Astrocyte (in vitro differentiated cells and primary cell): ENCODE data around the gene CCDC184. TPM values are rescaled to one million over a fixed set of nuclear protein-coding genes. Genes with fewer than 3 reads are reported as not detected.

ENCODE experiments used
- DNase-seq: peaks from one replicate; pipeline ENCODE4 v3.0.0-alpha.2; 2010; ENCODE audit warnings: low read depth
- FAIRE-seq: peaks from 2 replicates; lab custom pipeline; 2011; peaks lifted over from hg19 to GRCh38; lab: Jason Lieb, UNC
- H2AFZ ChIP-seq: 2 replicates; pipeline ENCODE4 v1.6.0; 2012; ENCODE audit warnings: low read depth, low read length, inconsistent platforms
- H3K27ac ChIP-seq: 2 replicates; pipeline ENCODE4 v1.5.1; 2011; ENCODE audit warnings: low read depth, low read length, inconsistent platforms
- H3K27me3 ChIP-seq: 2 replicates; pipeline ENCODE4 v1.6.0; 2011; ENCODE audit warnings: low read length, inconsistent platforms; ENCODE audit not compliant: insufficient read depth
- H3K36me3 ChIP-seq: 2 replicates; pipeline ENCODE4 v1.5.1; 2011; ENCODE audit warnings: low read length, inconsistent platforms; ENCODE audit not compliant: insufficient read depth
- H3K4me1 ChIP-seq: 2 replicates; pipeline ENCODE4 v1.5.1; 2011; ENCODE audit warnings: low read length, inconsistent platforms; ENCODE audit not compliant: insufficient read depth
- H3K4me2 ChIP-seq: 2 replicates; pipeline ENCODE4 v1.6.0; 2012; ENCODE audit warnings: low read length, inconsistent platforms
- H3K4me3 ChIP-seq: 2 replicates; pipeline ENCODE4 v1.5.1; 2011; ENCODE audit warnings: low read depth, mild to moderate bottlenecking, low read length, inconsistent platforms; ENCODE audit not compliant: insufficient read depth
- H3K79me2 ChIP-seq: 2 replicates; pipeline ENCODE4 v1.6.0; 2012; ENCODE audit warnings: mild to moderate bottlenecking, low read length, inconsistent platforms; ENCODE audit not compliant: insufficient read depth
- H3K9ac ChIP-seq: 2 replicates; pipeline ENCODE4 v1.6.0; 2012; ENCODE audit warnings: mild to moderate bottlenecking, low read length, inconsistent platforms
- H3K9me3 ChIP-seq: 2 replicates; pipeline ENCODE4 v1.5.1; 2012; ENCODE audit warnings: low read depth, mild to moderate bottlenecking, low read length, inconsistent platforms; ENCODE audit not compliant: insufficient read depth
- H4K20me1 ChIP-seq: 2 replicates; pipeline ENCODE4 v1.6.0; 2012; ENCODE audit warnings: low read length, inconsistent platforms; ENCODE audit not compliant: insufficient read depth
- H3K27ac Mint-ChIP-seq: one replicate; pipeline ENCODE4 v1.8.0; 2021; ENCODE audit warnings: mild to moderate bottlenecking, mixed read lengths; ENCODE audit not compliant: unreplicated experiment
- H3K27me3 Mint-ChIP-seq: one replicate; pipeline ENCODE4 v1.8.0; 2021; ENCODE audit warnings: low read depth, mixed read lengths; ENCODE audit not compliant: unreplicated experiment
- H3K36me3 Mint-ChIP-seq: one replicate; pipeline ENCODE4 v1.8.0; 2021; ENCODE audit warnings: low read depth, mixed read lengths; ENCODE audit not compliant: unreplicated experiment
- H3K4me1 Mint-ChIP-seq: one replicate; pipeline ENCODE4 v1.8.0; 2021; ENCODE audit warnings: low read depth, mixed read lengths; ENCODE audit not compliant: unreplicated experiment
- H3K4me3 Mint-ChIP-seq: one replicate; pipeline ENCODE4 v1.8.0; 2021; ENCODE audit warnings: mild to moderate bottlenecking, moderate library complexity, mixed read lengths; ENCODE audit not compliant: unreplicated experiment
- H3K9me3 Mint-ChIP-seq: one replicate; pipeline ENCODE4 v1.8.0; 2021; ENCODE audit warnings: mild to moderate bottlenecking, mixed read lengths; ENCODE audit not compliant: unreplicated experiment
- CTCF ChIP-seq: IDR thresholded peaks from 2 replicates; pipeline ENCODE4 v1.5.1; 2011; ENCODE audit warnings: low read depth, mild to moderate bottlenecking, inconsistent platforms, low read length, moderate library complexity; ENCODE audit not compliant: insufficient read depth
- EZH2 ChIP-seq: IDR thresholded peaks from 2 replicates; pipeline ENCODE4 v1.6.1; 2012; ENCODE audit warnings: mild to moderate bottlenecking, low read length, inconsistent platforms; ENCODE audit not compliant: insufficient read depth
- total RNA-seq: library from RNA; stranded (reverse); gene quantifications from 2 replicates; pipeline ENCODE4 v1.2.1, GENCODE V29; 2021

The CCDC184 gene
- total RNA-seq, 1 donor from 2014 or later = 3.3 TPM

- peaks cover 10% of the 10 kb centered on the region for H3K4me1 Mint-ChIP-seq
- peaks cover 34% of the 10 kb centered on the region for H3K27me3 Mint-ChIP-seq
These were observed 6.1 kb downstream of the CCDC184 start for GRCh38 chr12:48189331-48190125.

GRCh38 chr12:48191096-48191495 is 7.7 kb downstream of the CCDC184 start:
- Histone ChIP-seq H3K4me3 (no peak overlapping the region), H3K9me3 (no peaks in the 10 kb centered on the region), H2AFZ (no peak overlapping the region), H3K36me3 (no peaks in the 10 kb centered on the region), H3K4me1 (no peaks in the 10 kb centered on the region), H3K79me2 (no peaks in the 10 kb centered on the region), H4K20me1 (no peaks in the 10 kb centered on the region), H3K9ac (no peak overlapping the region), H3K27ac (no peak overlapping the region), H3K27me3 (peaks cover 17% of the 10 kb centered on the region), H3K4me2 (no peak overlapping the region)
- TF ChIP-seq CTCF = no peak
- TF ChIP-seq EZH2 = no peak
- Mint-ChIP-seq H3K9me3 (no peaks in the 10 kb centered on the region), H3K4me1 (peaks cover 15% of the 10 kb centered on the region), H3K36me3 (no peaks in the 10 kb centered on the region), H3K4me3 (no peak overlapping the region), H3K27me3 (peaks cover 18% of the 10 kb centered on the region), H3K27ac (no peak overlapping the region)
- FAIRE-seq (no peak), DNase-seq (no peak)

More at GRCh38 chr12:48189331-48190125, 6.1 kb downstream of the CCDC184 start:
- Histone ChIP-seq H3K27me3 (peaks cover 31% of the 10 kb centered on the region), H3K9me3 (no peaks in the 10 kb centered on the region), H3K36me3 (no peaks in the 10 kb centered on the region), H3K9ac (no peak overlapping the region), H3K27ac (no peak overlapping the region), H4K20me1 (no peaks in the 10 kb centered on the region), H2AFZ (no peak overlapping the region), H3K4me1 (peaks cover under 1% of the 10 kb centered on the region), H3K4me3 (no peak overlapping the region), H3K4me2 (no peak overlapping the region), H3K79me2 (no peaks in the 10 kb centered on the region)
- FAIRE-seq = peak; percentile 9
- Mint-ChIP-seq H3K4me3 (no peak overlapping the region), H3K36me3 (no peaks in the 10 kb centered on the region), H3K9me3 (no peaks in the 10 kb centered on the region), H3K27ac (no peak overlapping the region)
- TF ChIP-seq CTCF (peak; percentile 95), EZH2 (no peak)
- peak; percentile 22 for DNase-seq

GRCh38 chr12:48192861-48193260 is 9.4 kb downstream of the CCDC184 start:
- H3K9me3 Mint-ChIP-seq = no peaks in the 10 kb centered on the region
- FAIRE-seq (no peak), DNase-seq (no peak)
- Histone ChIP-seq H3K4me3 (no peak overlapping the region), H3K9me3 (no peaks in the 10 kb centered on the region), H4K20me1 (no peaks in the 10 kb centered on the region), H3K27ac (no peak overlapping the region), H2AFZ (no peak overlapping the region), H3K4me2 (no peak overlapping the region), H3K27me3 (peaks cover 16% of the 10 kb centered on the region), H3K9ac (no peak overlapping the region), H3K36me3 (no peaks in the 10 kb centered on the region), H3K79me2 (no peaks in the 10 kb centered on the region), H3K4me1 (peaks cover 8% of the 10 kb centered on the region)
- H3K27ac Mint-ChIP-seq = no peak overlapping the region
- H3K27me3 Mint-ChIP-seq = peaks cover 8% of the 10 kb centered on the region
- H3K4me3 Mint-ChIP-seq = no peak overlapping the region
- no peaks in the 10 kb centered on the region for H3K36me3 Mint-ChIP-seq
- TF ChIP-seq CTCF = no peak
- TF ChIP-seq EZH2 = no peak
- peaks cover 15% of the 10 kb centered on the region for H3K4me1 Mint-ChIP-seq
